D341Med (cell line): Measurements from ENCODE around the gene POU2AF3.

ENCODE experiments used
- DNase-seq: peaks from one replicate; pipeline ENCODE4 v3.0.0; 2012; ENCODE audit warnings: low spot score

The POU2AF3 gene

GRCh38 chr11:111353776-111354600 lies 55.6 kb downstream of the POU2AF3 start:
- DNase-seq, result no peak

GRCh38 chr11:111354601-111354891 lies 56.2 kb downstream of the POU2AF3 start:
- DNase-seq, result no peak

- DNase-seq, result no peak
These were observed 56.8 kb downstream of the POU2AF3 start for GRCh38 chr11:111355101-111355500.

- no peak for DNase-seq
These were observed 57.8 kb downstream of the POU2AF3 start for GRCh38 chr11:111355956-111356659.

- no peak for DNase-seq
These were observed 58.3 kb downstream of the POU2AF3 start for GRCh38 chr11:111356660-111357048.

- no peak for DNase-seq
These were observed 59.0 kb downstream of the POU2AF3 start for GRCh38 chr11:111357150-111358037.
